ENCODE data around the gene ASTN2. TPM values are rescaled to one million over a fixed set of nuclear protein-coding genes. Genes with fewer than 3 reads are reported as not detected.

ASTN2 gene
- total RNA-seq, 2 experiments from 2014 or later = 1.7 to 4.2 TPM

DNA sequence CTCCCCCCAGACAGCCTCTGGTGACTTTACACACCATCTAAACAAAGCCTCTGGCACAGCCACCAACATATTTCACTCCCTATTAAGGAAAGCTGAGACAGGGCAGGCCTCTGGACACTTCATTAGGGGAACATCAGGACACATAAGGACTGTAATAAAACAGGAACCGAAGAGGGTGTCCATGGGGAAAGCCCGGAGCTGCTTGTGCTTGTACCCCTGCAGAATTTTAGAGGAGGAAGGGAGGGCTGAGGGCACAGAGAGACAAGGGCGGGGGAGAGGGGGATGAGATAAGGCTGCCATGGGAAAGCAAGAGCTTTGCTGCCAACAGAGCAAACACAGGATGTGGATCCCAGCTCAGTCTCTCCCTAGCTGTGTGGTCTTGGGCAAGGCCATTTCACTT, 138.4 kb downstream of the ASTN2 start:
- CTCF ChIA-PET (ENCODE audit: unreplicated experiment) = no interaction called here
- Histone ChIP-seq H3K27ac (ENCODE audit: low read depth, low read length, poor library complexity, severe bottlenecking) (no peak overlapping the region), H3K9me2 (ENCODE audit: insufficient read depth, low read length) (no peaks in the 10 kb centered on the region), H3K79me2 (ENCODE audit: insufficient read depth, low read depth, low read length) (no peaks in the 10 kb centered on the region), H3K9me3 (ENCODE audit: low read length) (no peaks in the 10 kb centered on the region), H3K4me2 (ENCODE audit: low read length) (no peak overlapping the region), H4K20me1 (ENCODE audit: insufficient read depth, low read length) (no peaks in the 10 kb centered on the region), H2AFZ (ENCODE audit: low read length) (no peak overlapping the region), H3K36me3 (ENCODE audit: insufficient read depth, low read length) (no peaks in the 10 kb centered on the region), H3K4me3 (ENCODE audit: low read depth, low read length, poor library complexity, severe bottlenecking) (no peak overlapping the region), H3K4me1 (ENCODE audit: insufficient read depth, low read length, poor library complexity, severe bottlenecking) (no peaks in the 10 kb centered on the region)
- DNase-seq (ENCODE audit: low spot score) = no peak
- TF ChIP-seq EZH2phosphoT487 (IDR thresholded peaks at IDR 0.05; ENCODE audit: borderline replicate concordance, low read depth, low read length) (no peak), CTCF (conservative IDR thresholded peaks at IDR 0.05; ENCODE audit: low read length) (no peak)
- no TSS peak for BruUV-seq (replicated peaks)
- intact Hi-C loops (cut with micrococcal nuclease; ENCODE audit: unreplicated experiment) = no loop called here
- POLR2A ChIA-PET = interaction anchor here (1.1 kb wide), 1 partner anchor 130 kb away, joined by 3 read pairs; no protein-coding TSS in a partner anchor

- TF ChIP-seq CTCF (conservative IDR thresholded peaks at IDR 0.05; ENCODE audit: low read length) = no peak
- TF ChIP-seq EZH2phosphoT487 (IDR thresholded peaks at IDR 0.05; ENCODE audit: borderline replicate concordance, low read depth, low read length) = no peak
- no peaks in the 10 kb centered on the region for H3K79me2 ChIP-seq (ENCODE audit: insufficient read depth, low read depth, low read length)
- no TSS peak for BruUV-seq (replicated peaks)
- no peaks in the 10 kb centered on the region for H3K9me2 ChIP-seq (ENCODE audit: insufficient read depth, low read length)
- H3K36me3 ChIP-seq (ENCODE audit: insufficient read depth, low read length) = no peaks in the 10 kb centered on the region
- POLR2A ChIA-PET = no interaction called here
- no peaks in the 10 kb centered on the region for H4K20me1 ChIP-seq (ENCODE audit: insufficient read depth, low read length)
- no peak overlapping the region for H3K4me2 ChIP-seq (ENCODE audit: low read length)
- no peaks in the 10 kb centered on the region for H3K4me1 ChIP-seq (ENCODE audit: insufficient read depth, low read length, poor library complexity, severe bottlenecking)
- no peak overlapping the region for H3K4me3 ChIP-seq (ENCODE audit: low read depth, low read length, poor library complexity, severe bottlenecking)
- H3K9me3 ChIP-seq (ENCODE audit: low read length) = no peaks in the 10 kb centered on the region
- no peak for DNase-seq (ENCODE audit: low spot score)
- CTCF ChIA-PET (ENCODE audit: unreplicated experiment) = no interaction called here
- no peak overlapping the region for H3K27ac ChIP-seq (ENCODE audit: low read depth, low read length, poor library complexity, severe bottlenecking)
- H2AFZ ChIP-seq (ENCODE audit: low read length) = no peak overlapping the region
- intact Hi-C loops (cut with micrococcal nuclease; ENCODE audit: unreplicated experiment) = no loop called here
Observed at GRCh38 chr9:117273612-117274011, 141.2 kb downstream of the ASTN2 start.

- CTCF ChIA-PET (ENCODE audit: unreplicated experiment) = no interaction called here
- H3K79me2 ChIP-seq (ENCODE audit: insufficient read depth, low read depth, low read length) = no peaks in the 10 kb centered on the region
- H3K4me3 ChIP-seq (ENCODE audit: low read depth, low read length, poor library complexity, severe bottlenecking) = no peak overlapping the region
- no peaks in the 10 kb centered on the region for H3K4me1 ChIP-seq (ENCODE audit: insufficient read depth, low read length, poor library complexity, severe bottlenecking)
- no peaks in the 10 kb centered on the region for H3K9me2 ChIP-seq (ENCODE audit: insufficient read depth, low read length)
- no peak overlapping the region for H3K4me2 ChIP-seq (ENCODE audit: low read length)
- POLR2A ChIA-PET = interaction anchor here (0.9 kb wide), 1 partner anchor 14 kb away, joined by 3 read pairs; no protein-coding TSS in a partner anchor
- no peaks in the 10 kb centered on the region for H3K9me3 ChIP-seq (ENCODE audit: low read length)
- H3K36me3 ChIP-seq (ENCODE audit: insufficient read depth, low read length) = no peaks in the 10 kb centered on the region
- no peaks in the 10 kb centered on the region for H4K20me1 ChIP-seq (ENCODE audit: insufficient read depth, low read length)
- H2AFZ ChIP-seq (ENCODE audit: low read length) = no peak overlapping the region
- no peak for DNase-seq (ENCODE audit: low spot score)
- no TSS peak for BruUV-seq (replicated peaks)
- TF ChIP-seq EZH2phosphoT487 (IDR thresholded peaks at IDR 0.05; ENCODE audit: borderline replicate concordance, low read depth, low read length) (no peak), CTCF (conservative IDR thresholded peaks at IDR 0.05; ENCODE audit: low read length) (no peak)
- H3K27ac ChIP-seq (ENCODE audit: low read depth, low read length, poor library complexity, severe bottlenecking) = no peak overlapping the region
- intact Hi-C loops (cut with micrococcal nuclease; ENCODE audit: unreplicated experiment) = no loop called here
Observed at GRCh38 chr9:117268847-117269446, 145.9 kb downstream of the ASTN2 start.
